HG03565 (cell line): ENCODE data around the gene PHOSPHO1.
A peak's percentile ranks its signal among the peaks of the same experiment; 100 is the strongest.

Source experiments
- ATAC-seq: cut with Tn5 transposase; IDR thresholded peaks from one replicate; pipeline ENCODE4 v1.9.1; 2021; ENCODE audit warnings: mild to moderate bottlenecking, moderate library complexity; ENCODE audit not compliant: unreplicated experiment

The PHOSPHO1 gene

GRCh38 chr17:49219987-49220386, 10.6 kb downstream of the PHOSPHO1 start:
- ATAC-seq = no peak

- no peak for ATAC-seq
Measured at GRCh38 chr17:49218941-49219913, 11.4 kb downstream of the PHOSPHO1 start.

- peak; percentile 36 for ATAC-seq
Measured at GRCh38 chr17:49217651-49218413, 12.8 kb downstream of the PHOSPHO1 start.

- ATAC-seq = no peak
Measured at GRCh38 chr17:49216953-49217650, 13.5 kb downstream of the PHOSPHO1 start.

GRCh38 chr17:49216482-49216881, 14.1 kb downstream of the PHOSPHO1 start:
- no peak for ATAC-seq

GRCh38 chr17:49214676-49215360, 15.8 kb downstream of the PHOSPHO1 start:
- no peak for ATAC-seq

- ATAC-seq = no peak
Measured at GRCh38 chr17:49213847-49214246, 16.7 kb downstream of the PHOSPHO1 start.

- ATAC-seq = no peak
Measured at GRCh38 chr17:49213399-49213798, 17.2 kb downstream of the PHOSPHO1 start.

- peak; percentile 72 for ATAC-seq
Measured at GRCh38 chr17:49210158-49211029, 20.2 kb downstream of the PHOSPHO1 start, which contains the start of the genes ABI3 and GNGT2. TSS of gene ABI3 (plus strand) at chr17:49210707. CDS start at chr17:49210725, 18 bp downstream. TSS of gene GNGT2 (minus strand) at chr17:49210574. CDS start at chr17:49207422, 3,152 bp downstream.

GRCh38 chr17:49209061-49209571, 21.5 kb downstream of the PHOSPHO1 start:
- ATAC-seq = no peak

- no peak for ATAC-seq
Measured at GRCh38 chr17:49204516-49204915, 26.1 kb downstream of the PHOSPHO1 start.

- no peak for ATAC-seq
Measured at GRCh38 chr17:49203796-49204195, 26.8 kb downstream of the PHOSPHO1 start.

GRCh38 chr17:49201481-49201927, 29.1 kb downstream of the PHOSPHO1 start:
- no peak for ATAC-seq

- ATAC-seq = no peak
Measured at GRCh38 chr17:49200423-49201083, 30.0 kb downstream of the PHOSPHO1 start.

- no peak for ATAC-seq
Measured at GRCh38 chr17:49198211-49198610, 32.4 kb downstream of the PHOSPHO1 start.

- ATAC-seq = no peak
Measured at GRCh38 chr17:49197346-49197998, 33.1 kb downstream of the PHOSPHO1 start.

- no peak for ATAC-seq
Measured at GRCh38 chr17:49196520-49196919, 34.1 kb downstream of the PHOSPHO1 start.

GRCh38 chr17:49195751-49196150, 34.8 kb downstream of the PHOSPHO1 start:
- ATAC-seq = no peak
